ENCODE measurements around the gene YAP1.
A peak's percentile ranks its signal among the peaks of the same experiment; 100 is the strongest.

The YAP1 gene

GRCh38 chr11:102111011-102111786 is 952 bp downstream of the YAP1 start (continued):
- TF ChIP-seq ZXDB (tag by site-specific recombination; IDR thresholded peaks at IDR 0.05): 0 out of 2 replicates have a peak, but pooled peaks have one; percentile 37
- TF ChIP-seq TCF7L2 (IDR thresholded peaks at IDR 0.05; ENCODE audit: borderline replicate concordance, low read depth, low read length): peak; percentile 88; the same call in 1 of the 2 replicates
- TF ChIP-seq ZIC2 (tag by site-specific recombination; IDR thresholded peaks at IDR 0.05): peak; percentile 56
- peak; percentile 57; the same call in 1 of the 2 replicates for TF ChIP-seq GLIS1 (tag by site-specific recombination; IDR thresholded peaks at IDR 0.05)
- TF ChIP-seq, protein P1, sequence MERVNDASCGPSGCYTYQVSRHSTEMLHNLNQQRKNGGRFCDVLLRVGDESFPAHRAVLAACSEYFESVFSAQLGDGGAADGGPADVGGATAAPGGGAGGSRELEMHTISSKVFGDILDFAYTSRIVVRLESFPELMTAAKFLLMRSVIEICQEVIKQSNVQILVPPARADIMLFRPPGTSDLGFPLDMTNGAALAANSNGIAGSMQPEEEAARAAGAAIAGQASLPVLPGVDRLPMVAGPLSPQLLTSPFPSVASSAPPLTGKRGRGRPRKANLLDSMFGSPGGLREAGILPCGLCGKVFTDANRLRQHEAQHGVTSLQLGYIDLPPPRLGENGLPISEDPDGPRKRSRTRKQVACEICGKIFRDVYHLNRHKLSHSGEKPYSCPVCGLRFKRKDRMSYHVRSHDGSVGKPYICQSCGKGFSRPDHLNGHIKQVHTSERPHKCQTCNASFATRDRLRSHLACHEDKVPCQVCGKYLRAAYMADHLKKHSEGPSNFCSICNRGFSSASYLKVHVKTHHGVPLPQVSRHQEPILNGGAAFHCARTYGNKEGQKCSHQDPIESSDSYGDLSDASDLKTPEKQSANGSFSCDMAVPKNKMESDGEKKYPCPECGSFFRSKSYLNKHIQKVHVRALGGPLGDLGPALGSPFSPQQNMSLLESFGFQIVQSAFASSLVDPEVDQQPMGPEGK (tag by site-specific recombination; IDR thresholded peaks at IDR 0.05): peak; percentile 65
- TF ChIP-seq, protein P2, sequence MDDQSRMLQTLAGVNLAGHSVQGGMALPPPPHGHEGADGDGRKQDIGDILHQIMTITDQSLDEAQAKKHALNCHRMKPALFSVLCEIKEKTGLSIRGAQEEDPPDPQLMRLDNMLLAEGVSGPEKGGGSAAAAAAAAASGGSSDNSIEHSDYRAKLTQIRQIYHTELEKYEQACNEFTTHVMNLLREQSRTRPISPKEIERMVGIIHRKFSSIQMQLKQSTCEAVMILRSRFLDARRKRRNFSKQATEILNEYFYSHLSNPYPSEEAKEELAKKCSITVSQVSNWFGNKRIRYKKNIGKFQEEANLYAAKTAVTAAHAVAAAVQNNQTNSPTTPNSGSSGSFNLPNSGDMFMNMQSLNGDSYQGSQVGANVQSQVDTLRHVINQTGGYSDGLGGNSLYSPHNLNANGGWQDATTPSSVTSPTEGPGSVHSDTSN (CRISPR knock-in tag; IDR thresholded peaks at IDR 0.05): peak; percentile 69; the same call in 1 of the 2 replicates
- TF ChIP-seq PRDM1 (tag by site-specific recombination; IDR thresholded peaks at IDR 0.05): 0 out of 2 replicates have a peak, but pooled peaks have one; percentile 60
- TF ChIP-seq SP3 (tag by site-specific recombination; IDR thresholded peaks at IDR 0.05): peak; percentile 37; the same call in 1 of the 2 replicates
- TF ChIP-seq KLF9 (tag by site-specific recombination; IDR thresholded peaks at IDR 0.05; ENCODE audit: low read depth): peak; percentile 68
- TF ChIP-seq, protein P3, sequence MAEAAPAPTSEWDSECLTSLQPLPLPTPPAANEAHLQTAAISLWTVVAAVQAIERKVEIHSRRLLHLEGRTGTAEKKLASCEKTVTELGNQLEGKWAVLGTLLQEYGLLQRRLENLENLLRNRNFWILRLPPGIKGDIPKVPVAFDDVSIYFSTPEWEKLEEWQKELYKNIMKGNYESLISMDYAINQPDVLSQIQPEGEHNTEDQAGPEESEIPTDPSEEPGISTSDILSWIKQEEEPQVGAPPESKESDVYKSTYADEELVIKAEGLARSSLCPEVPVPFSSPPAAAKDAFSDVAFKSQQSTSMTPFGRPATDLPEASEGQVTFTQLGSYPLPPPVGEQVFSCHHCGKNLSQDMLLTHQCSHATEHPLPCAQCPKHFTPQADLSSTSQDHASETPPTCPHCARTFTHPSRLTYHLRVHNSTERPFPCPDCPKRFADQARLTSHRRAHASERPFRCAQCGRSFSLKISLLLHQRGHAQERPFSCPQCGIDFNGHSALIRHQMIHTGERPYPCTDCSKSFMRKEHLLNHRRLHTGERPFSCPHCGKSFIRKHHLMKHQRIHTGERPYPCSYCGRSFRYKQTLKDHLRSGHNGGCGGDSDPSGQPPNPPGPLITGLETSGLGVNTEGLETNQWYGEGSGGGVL (tag by site-specific recombination; IDR thresholded peaks at IDR 0.05): peak; percentile 53
- TF ChIP-seq ZNF248 (tag by site-specific recombination; IDR thresholded peaks at IDR 0.05): no peak
- peak; percentile 77 for TF ChIP-seq ZBTB26 (tag by site-specific recombination; optimal IDR thresholded peaks at IDR 0.05)
- 0 out of 2 replicates have a peak, but pooled peaks have one; percentile 53 for TF ChIP-seq ZNF366 (tag by site-specific recombination; conservative IDR thresholded peaks at IDR 0.05)
- peak; percentile 67 for TF ChIP-seq ZFHX2 (tag by site-specific recombination; conservative IDR thresholded peaks at IDR 0.05)
- TF ChIP-seq ZBTB8A (tag by site-specific recombination; IDR thresholded peaks at IDR 0.05): peak; percentile 46
- TF ChIP-seq ZNF777 (tag by site-specific recombination; IDR thresholded peaks at IDR 0.05; ENCODE audit: borderline replicate concordance): 0 out of 2 replicates have a peak, but pooled peaks have one; percentile 22
- no peak for TF ChIP-seq MZF1 (tag by site-specific recombination; IDR thresholded peaks at IDR 0.05; ENCODE audit: borderline replicate concordance)
- peak; percentile 42 for TF ChIP-seq SP2 (tag by site-specific recombination; IDR thresholded peaks at IDR 0.05)
- no peak for TF ChIP-seq ZNF157 (tag by site-specific recombination; IDR thresholded peaks at IDR 0.05)
- no peak for TF ChIP-seq MYNN (tag by site-specific recombination; IDR thresholded peaks at IDR 0.05; ENCODE audit: borderline replicate concordance)
- TF ChIP-seq ZEB2 (tag by site-specific recombination; IDR thresholded peaks at IDR 0.05): peak; percentile 57; the same call in 1 of the 2 replicates
- 0 out of 2 replicates have a peak, but pooled peaks have one; percentile 21 for TF ChIP-seq IKZF3 (tag by site-specific recombination; IDR thresholded peaks at IDR 0.05)
- no peak for TF ChIP-seq ZNF223 (tag by site-specific recombination; IDR thresholded peaks at IDR 0.05)
- peak; percentile 6 for TF ChIP-seq ZNF335 (tag by site-specific recombination; conservative IDR thresholded peaks at IDR 0.05)
- peak; percentile 76 for TF ChIP-seq CTCF (tag by site-specific recombination; IDR thresholded peaks at IDR 0.05)
- TF ChIP-seq ZNF677 (tag by site-specific recombination; IDR thresholded peaks at IDR 0.05): no peak

All from HEK293 (cell line).